Measurements from ENCODE around the gene THAP11.
A peak's percentile ranks its signal among the peaks of the same experiment; 100 is the strongest.

THAP11 gene

DNA sequence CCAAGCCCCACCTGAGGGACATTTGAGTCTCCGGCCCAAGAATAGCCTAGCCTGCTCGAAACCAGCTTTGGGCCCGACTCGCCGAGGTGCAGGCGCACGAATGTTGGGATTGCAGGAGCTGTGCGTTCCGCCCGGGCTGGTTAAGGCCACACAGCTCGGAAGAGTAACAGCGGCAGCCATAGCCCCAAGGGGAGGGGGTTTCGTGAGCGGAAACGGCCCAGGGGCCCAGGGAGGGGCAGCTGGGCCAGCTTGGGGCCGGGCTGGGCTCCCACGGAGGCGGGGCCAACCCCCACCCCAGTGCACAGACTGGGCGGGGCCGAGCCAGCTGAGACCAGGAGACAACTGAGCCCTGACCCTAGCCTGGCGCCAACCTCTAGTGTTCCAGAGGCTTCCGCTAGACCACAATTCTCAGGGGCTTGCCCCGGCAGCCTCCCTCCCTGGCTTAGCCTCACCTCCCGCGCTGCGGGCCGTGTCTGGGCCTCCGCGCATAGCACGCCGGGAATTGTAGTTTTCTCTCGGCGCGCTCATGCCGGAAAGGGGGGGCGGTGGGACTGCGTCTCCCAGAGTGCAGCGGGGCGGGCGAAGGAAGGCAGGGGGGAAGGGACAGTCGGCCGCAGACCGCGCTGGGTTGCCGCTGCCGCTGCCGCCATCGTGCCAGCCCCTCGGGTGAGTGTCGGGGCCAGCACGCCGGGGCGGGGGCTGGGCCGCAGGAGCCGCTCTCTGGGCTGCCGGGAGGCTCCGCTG, 4.4 kb downstream of the THAP11 start, which contains the start of gene NUTF2:
Gene NUTF2, plus strand, starts transcription at position 614 of the 744 bp plus-strand sequence. CDS start 18,198 bp downstream, outside the sequence.
- DNase-seq (ENCODE audit: low read depth), result peak; percentile 99
- peak within 1 kb of the TSS; percentile 84 for H3K4me3 ChIP-seq (ENCODE audit: low read depth, low read length)
- TF ChIP-seq, protein P1, sequence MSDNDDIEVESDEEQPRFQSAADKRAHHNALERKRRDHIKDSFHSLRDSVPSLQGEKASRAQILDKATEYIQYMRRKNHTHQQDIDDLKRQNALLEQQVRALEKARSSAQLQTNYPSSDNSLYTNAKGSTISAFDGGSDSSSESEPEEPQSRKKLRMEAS (IDR thresholded peaks at IDR 0.05; ENCODE audit: low read depth, low read length), result peak; percentile 60; the same call in 1 of the 2 replicates
- TF ChIP-seq POLR2A (IDR thresholded peaks at IDR 0.05; ENCODE audit: extremely low read depth, insufficient read length) (peak; percentile 44), MYC (IDR thresholded peaks at IDR 0.05; ENCODE audit: low read depth, low read length) (peak; percentile 45)
- TF ChIP-seq, protein P2, sequence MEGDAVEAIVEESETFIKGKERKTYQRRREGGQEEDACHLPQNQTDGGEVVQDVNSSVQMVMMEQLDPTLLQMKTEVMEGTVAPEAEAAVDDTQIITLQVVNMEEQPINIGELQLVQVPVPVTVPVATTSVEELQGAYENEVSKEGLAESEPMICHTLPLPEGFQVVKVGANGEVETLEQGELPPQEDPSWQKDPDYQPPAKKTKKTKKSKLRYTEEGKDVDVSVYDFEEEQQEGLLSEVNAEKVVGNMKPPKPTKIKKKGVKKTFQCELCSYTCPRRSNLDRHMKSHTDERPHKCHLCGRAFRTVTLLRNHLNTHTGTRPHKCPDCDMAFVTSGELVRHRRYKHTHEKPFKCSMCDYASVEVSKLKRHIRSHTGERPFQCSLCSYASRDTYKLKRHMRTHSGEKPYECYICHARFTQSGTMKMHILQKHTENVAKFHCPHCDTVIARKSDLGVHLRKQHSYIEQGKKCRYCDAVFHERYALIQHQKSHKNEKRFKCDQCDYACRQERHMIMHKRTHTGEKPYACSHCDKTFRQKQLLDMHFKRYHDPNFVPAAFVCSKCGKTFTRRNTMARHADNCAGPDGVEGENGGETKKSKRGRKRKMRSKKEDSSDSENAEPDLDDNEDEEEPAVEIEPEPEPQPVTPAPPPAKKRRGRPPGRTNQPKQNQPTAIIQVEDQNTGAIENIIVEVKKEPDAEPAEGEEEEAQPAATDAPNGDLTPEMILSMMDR (IDR thresholded peaks at IDR 0.05; ENCODE audit: low read depth, low read length), result no peak

DNA sequence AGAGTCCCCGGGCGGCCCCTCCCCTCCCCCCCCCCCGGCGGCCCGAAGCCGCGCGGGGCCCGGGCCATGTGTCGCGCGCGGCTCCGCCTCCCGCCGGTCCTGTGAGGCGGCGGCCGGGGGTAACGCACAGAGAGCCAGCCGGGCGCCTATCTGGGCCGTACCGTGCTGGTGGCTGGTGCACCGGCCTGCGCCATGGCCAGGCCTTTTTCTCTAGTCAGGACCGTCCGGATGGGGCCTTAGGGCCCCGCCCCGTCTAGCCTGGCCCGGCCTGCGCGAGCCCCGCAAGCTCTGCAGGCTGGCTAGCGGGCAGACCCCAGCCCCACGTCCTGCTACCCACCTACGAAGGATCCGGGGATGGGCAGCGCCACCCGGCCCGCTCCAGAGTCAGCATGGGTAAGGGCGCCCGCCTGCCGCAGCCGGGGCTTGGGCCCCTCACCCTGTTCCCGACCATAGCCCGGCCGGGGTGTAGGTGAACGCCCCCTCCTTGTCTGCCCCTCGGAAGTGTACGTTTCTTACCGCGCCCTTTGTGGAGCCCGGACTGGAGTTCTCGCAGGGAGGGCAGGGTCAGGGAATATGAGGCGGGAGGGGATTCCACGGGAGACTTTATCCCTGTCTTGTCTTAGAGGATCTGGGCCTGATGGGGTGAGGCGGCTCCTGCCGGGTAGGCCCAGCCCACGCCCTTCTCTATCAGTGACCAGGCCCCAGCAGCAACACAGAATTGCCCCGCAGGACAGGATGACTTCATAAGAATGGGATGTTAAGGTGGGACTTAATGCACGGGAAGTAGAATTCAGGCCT, 5.1 kb downstream of the THAP11 start, which contains the start of gene CENPT:
Gene CENPT, minus strand, starts transcription at position 630 of the 798 bp plus-strand sequence. CDS start 13,834 bp downstream, outside the sequence.
- peak; percentile 51 for DNase-seq (ENCODE audit: low read depth)
- TF ChIP-seq MYC (IDR thresholded peaks at IDR 0.05; ENCODE audit: low read depth, low read length) (no peak), POLR2A (IDR thresholded peaks at IDR 0.05; ENCODE audit: extremely low read depth, insufficient read length) (no peak)
- TF ChIP-seq, protein P1 (IDR thresholded peaks at IDR 0.05; ENCODE audit: low read depth, low read length), result no peak
- TF ChIP-seq, protein P2 (IDR thresholded peaks at IDR 0.05; ENCODE audit: low read depth, low read length), result no peak
- peak within 1 kb of the TSS; percentile 84 for H3K4me3 ChIP-seq (ENCODE audit: low read depth, low read length)

DNA sequence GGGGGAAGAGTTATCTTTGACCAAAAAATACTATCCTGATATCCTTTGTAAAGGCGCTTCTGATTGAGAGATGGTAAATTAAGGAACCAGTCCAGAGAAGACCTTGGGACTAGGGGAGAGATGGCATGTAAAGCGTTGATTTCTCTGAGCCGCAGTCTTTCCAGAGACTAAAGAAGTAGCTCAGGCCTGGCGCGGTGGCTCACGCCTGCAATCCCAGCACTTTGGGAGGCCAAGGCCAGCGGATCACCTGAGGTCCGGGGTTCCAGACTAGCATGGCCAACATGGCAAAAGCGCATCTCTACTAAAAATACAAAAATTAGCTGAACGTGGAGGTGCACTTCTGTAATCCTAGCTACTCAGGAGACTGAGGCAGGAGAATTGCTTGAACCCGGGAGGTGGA, 6.0 kb downstream of the THAP11 start:
- H3K4me3 ChIP-seq (ENCODE audit: low read depth, low read length), result peak overlapping the region; percentile 84
- TF ChIP-seq POLR2A (IDR thresholded peaks at IDR 0.05; ENCODE audit: extremely low read depth, insufficient read length), result no peak
- TF ChIP-seq, protein P2 (IDR thresholded peaks at IDR 0.05; ENCODE audit: low read depth, low read length), result no peak
- TF ChIP-seq MYC (IDR thresholded peaks at IDR 0.05; ENCODE audit: low read depth, low read length), result no peak
- TF ChIP-seq, protein P1 (IDR thresholded peaks at IDR 0.05; ENCODE audit: low read depth, low read length), result no peak
- DNase-seq (ENCODE audit: low read depth), result no peak

DNA sequence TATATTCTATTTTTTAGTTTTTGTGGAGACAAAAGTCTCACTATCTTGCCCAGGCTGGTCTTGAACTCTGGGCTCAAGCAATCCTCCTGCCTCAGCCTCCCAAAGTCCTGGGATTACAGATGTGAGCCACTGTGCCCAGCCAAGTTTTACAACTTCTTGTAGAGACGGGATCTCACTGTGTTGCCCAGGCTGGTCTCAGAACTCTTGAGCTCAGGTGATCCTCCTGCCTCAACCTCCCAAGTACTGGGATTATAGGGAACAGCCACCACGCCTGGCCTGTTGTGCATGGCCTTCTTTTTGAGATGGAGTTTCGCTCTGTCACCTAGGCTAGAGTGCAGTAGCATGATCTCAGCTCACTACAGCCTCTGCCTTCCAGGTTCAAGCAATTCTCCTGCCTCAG, 11.6 kb downstream of the THAP11 start:
- H3K4me3 ChIP-seq (ENCODE audit: low read depth, low read length), result no peak overlapping the region
- no peak for DNase-seq (ENCODE audit: low read depth)
- TF ChIP-seq, protein P2 (IDR thresholded peaks at IDR 0.05; ENCODE audit: low read depth, low read length), result no peak
- TF ChIP-seq MYC (IDR thresholded peaks at IDR 0.05; ENCODE audit: low read depth, low read length) (no peak), POLR2A (IDR thresholded peaks at IDR 0.05; ENCODE audit: extremely low read depth, insufficient read length) (no peak)
- TF ChIP-seq, protein P1 (IDR thresholded peaks at IDR 0.05; ENCODE audit: low read depth, low read length), result no peak

DNA sequence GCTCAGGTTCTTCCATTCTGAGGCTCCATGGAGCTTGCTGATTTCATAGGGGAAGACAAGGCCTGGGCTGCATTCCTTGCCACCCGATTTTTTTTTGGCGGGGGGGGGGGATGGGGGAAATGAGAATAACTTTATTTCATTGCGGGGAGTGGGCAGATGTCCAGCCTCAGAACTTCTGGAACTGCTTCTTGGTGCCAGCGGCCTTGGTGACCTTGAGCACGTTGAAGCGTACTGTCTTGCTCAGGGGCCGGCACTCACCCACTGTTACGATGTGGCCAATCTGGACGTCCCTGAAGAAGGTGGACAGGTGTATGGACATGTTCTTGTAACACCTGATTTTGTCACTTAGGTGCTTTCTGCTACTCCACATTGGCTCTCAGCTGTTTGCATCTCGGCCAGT, 13.7 kb downstream of the THAP11 start:
- no peak for DNase-seq (ENCODE audit: low read depth)
- TF ChIP-seq MYC (IDR thresholded peaks at IDR 0.05; ENCODE audit: low read depth, low read length) (no peak), POLR2A (IDR thresholded peaks at IDR 0.05; ENCODE audit: extremely low read depth, insufficient read length) (no peak)
- TF ChIP-seq, protein P1 (IDR thresholded peaks at IDR 0.05; ENCODE audit: low read depth, low read length), result no peak
- TF ChIP-seq, protein P2 (IDR thresholded peaks at IDR 0.05; ENCODE audit: low read depth, low read length), result no peak

More for the DNA sequence above, 13.7 kb downstream of the THAP11 start:
- no peak overlapping the region for H3K4me3 ChIP-seq (ENCODE audit: low read depth, low read length)

All from NB4 (cell line).